Esophagus muscularis mucosa (tissue), 4 donors: ENCODE measurements around the gene APOC4.

Experiments
- CTCF ChIP-seq, 3 experiments: fragments of 200-600 bp in 2 of 3; fragments of 450-650 bp in 1 of 3; sonication (generic) in 2 of 3; IDR thresholded peaks; one replicate each; pipeline ENCODE4 v1.5.1; 2017 to 2019; ENCODE audit warnings: antibody characterized with exemption in 3 of 3, mild to moderate bottlenecking in 2 of 3, moderate library complexity in 1 of 3
- EP300 ChIP-seq: sonication (generic); formaldehyde crosslinking; IDR thresholded peaks from one replicate; pipeline ENCODE4 v1.6.1; 2017; ENCODE audit warnings: antibody characterized with exemption
- POLR2A ChIP-seq: fragments of 450-650 bp; IDR thresholded peaks from one replicate; pipeline ENCODE4 v1.6.1; 2017; ENCODE audit warnings: antibody characterized with exemption, moderate library complexity, mild to moderate bottlenecking, low read depth
- POLR2AphosphoS5 ChIP-seq, 2 donors: sonication (generic); formaldehyde crosslinking; IDR thresholded peaks; one replicate each; pipeline ENCODE4 v1.6.1; 2017; ENCODE audit warnings: antibody characterized with exemption in 2 of 2

GRCh38 chr19:44951179-44952159 lies 9.4 kb downstream of the APOC4 start:
- TF ChIP-seq POLR2AphosphoS5 (IDR thresholded peaks at IDR 0.05) (no peak), POLR2A (no peak), CTCF (IDR thresholded peaks at IDR 0.05) (peak; percentile 79 to 83 (median 80)), EP300 (no peak)
